ENCODE results near the gene WWC2.

WWC2 gene

DNA sequence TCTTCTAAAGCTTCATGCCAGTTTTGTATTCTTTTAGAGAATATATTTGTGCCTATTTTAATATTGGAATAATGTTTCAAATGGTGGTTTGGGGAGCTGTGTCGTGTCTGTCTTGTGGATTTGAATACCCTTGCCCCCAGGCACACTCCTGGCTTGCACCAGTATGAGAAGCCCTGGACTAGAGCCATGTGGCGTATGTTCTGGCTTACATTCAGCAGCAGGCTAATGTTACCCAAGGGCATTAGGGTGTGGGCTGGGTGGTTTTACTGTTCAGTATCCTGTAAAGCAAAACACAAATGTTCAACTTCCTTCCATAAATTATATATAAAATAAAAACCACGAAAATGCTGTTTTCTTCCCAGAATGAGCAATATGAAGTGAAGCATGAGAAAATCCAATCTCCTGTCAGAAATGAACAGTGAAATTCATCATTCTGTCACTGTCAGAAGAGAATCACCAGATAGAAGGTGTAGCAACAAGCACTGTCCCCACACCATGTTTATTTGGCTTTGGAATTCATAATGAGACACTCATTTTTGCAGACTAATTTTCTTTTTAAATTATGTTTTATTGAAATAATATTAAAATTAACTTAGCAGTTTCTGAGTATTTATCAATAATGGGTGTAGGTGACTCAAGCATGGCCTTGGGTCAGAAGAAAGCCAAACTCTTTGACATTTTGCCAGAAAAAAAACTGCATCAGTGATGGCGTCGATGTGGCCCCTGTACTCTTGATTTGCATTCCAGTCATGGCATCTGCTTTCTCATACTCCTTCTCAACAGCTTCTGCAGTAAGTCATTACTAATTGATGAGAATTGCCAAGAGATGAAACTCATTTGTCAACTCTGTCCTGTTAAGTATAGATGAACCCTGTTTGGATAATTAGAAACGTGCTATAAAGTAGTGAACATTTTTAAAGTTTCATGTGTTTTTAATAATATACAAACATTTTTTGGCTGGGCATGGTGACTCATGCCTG is 43.8 kb downstream of the WWC2 start:
- TF ChIP-seq, protein P1, sequence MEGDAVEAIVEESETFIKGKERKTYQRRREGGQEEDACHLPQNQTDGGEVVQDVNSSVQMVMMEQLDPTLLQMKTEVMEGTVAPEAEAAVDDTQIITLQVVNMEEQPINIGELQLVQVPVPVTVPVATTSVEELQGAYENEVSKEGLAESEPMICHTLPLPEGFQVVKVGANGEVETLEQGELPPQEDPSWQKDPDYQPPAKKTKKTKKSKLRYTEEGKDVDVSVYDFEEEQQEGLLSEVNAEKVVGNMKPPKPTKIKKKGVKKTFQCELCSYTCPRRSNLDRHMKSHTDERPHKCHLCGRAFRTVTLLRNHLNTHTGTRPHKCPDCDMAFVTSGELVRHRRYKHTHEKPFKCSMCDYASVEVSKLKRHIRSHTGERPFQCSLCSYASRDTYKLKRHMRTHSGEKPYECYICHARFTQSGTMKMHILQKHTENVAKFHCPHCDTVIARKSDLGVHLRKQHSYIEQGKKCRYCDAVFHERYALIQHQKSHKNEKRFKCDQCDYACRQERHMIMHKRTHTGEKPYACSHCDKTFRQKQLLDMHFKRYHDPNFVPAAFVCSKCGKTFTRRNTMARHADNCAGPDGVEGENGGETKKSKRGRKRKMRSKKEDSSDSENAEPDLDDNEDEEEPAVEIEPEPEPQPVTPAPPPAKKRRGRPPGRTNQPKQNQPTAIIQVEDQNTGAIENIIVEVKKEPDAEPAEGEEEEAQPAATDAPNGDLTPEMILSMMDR (conservative IDR thresholded peaks at IDR 0.05), result no peak
- TF ChIP-seq ZFX (IDR thresholded peaks at IDR 0.05), result no peak
- H3K27ac ChIP-seq, result no peak overlapping the region

DNA sequence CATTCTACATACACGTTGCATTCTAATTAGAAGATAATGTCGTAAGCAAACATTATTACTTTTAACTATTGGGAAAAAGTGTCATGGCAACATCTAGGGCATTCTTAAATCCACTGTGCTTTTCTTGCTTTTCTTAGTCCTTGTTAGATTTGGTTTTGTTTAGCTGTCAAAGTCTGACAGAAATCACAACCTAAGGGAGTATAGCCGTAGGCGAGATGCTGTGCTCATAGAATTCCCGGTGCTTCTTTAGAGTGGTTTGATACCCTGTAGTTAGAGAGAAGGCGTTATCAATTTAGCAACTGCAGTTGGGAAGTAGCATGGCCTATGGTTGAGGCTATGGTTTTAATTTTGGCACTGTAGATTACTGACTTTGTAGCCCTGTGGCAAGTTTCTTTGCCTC is 45.7 kb downstream of the WWC2 start:
- no peak for TF ChIP-seq ZFX (IDR thresholded peaks at IDR 0.05)
- TF ChIP-seq, protein P1 (conservative IDR thresholded peaks at IDR 0.05), result no peak
- no peak overlapping the region for H3K27ac ChIP-seq

DNA sequence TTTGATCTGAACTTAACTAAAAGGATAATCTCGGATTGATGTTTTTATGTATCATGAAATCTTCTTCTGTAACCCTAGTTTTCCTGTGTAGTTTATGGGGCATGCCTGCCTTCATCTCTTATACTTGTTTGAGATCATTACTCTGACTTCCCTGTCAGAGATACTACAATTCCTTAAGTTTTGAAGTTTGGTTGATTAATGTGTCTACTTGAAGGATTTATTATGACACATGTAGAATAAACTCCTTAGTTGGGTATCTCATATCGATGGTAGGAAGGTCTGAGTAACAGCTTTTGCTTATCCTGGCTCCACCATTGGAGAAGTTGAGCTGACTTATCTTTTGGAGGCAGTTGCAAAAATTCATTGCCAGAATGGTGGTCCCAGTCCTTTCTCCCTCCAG is 46.7 kb downstream of the WWC2 start:
- H3K27ac ChIP-seq, result no peak overlapping the region
- TF ChIP-seq ZFX (IDR thresholded peaks at IDR 0.05), result no peak
- TF ChIP-seq, protein P1 (conservative IDR thresholded peaks at IDR 0.05), result no peak

DNA sequence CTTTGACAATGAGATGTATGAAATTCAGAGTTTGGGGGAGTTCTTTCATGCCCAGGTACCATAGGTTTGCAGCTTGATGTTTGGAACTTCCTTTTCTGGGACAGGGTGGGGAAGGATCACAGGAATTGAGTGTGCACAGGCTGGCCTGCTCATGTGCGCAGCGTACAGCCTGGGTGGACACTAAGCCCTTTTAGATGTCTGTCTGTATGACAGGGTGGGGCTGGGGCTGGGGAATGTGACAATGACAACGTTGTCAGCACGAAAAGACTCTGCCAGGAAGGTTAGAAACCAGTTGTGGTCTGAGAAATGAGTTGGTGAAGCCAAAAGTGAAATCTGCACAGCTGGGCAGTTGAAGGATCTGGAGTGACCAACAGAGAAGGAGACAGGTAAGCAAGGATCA is 47.4 kb downstream of the WWC2 start:
- TF ChIP-seq, protein P1 (conservative IDR thresholded peaks at IDR 0.05), result no peak
- TF ChIP-seq ZFX (IDR thresholded peaks at IDR 0.05), result no peak
- no peak overlapping the region for H3K27ac ChIP-seq

DNA sequence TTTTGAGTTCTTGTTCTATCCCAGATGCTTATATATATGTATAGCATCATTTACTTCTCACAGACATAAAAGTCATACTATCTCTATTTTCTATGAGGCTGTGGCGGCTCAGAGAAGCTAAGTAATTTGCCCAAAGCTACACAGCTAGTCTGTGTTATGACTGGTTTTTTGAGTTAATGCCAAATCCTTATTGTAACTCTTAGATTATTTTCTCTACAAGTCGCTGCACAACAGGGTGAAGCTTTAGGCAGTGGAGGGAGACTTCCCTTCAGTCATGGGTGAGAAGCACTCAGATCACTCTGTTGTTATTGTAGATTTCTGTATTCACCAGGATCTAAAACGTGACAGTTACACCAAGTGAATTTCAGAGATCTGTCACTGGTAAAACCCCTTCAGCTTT is 48.1 kb downstream of the WWC2 start:
- no peak for TF ChIP-seq ZFX (IDR thresholded peaks at IDR 0.05)
- TF ChIP-seq, protein P1 (conservative IDR thresholded peaks at IDR 0.05), result no peak
- no peak overlapping the region for H3K27ac ChIP-seq

DNA sequence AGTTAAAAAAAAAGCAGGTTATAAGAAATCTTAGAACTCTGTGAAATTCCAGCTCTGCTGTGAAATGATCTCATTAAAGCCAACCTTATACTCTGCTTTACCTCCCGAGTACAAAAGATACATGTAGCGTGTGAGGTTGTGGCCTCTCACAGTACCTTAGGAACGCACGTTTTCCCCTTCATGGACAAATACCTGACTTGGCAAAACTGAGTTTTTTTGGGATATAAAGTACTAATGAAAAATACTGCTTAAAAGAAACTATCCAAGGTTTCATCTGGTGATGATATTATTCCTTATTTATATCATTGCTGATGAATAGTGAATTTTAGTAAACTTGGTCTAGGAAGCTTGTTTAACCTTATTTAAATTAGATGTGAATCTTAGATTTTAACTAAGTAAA is 48.9 kb downstream of the WWC2 start:
- H3K27ac ChIP-seq, result no peak overlapping the region
- TF ChIP-seq ZFX (IDR thresholded peaks at IDR 0.05), result no peak
- TF ChIP-seq, protein P1 (conservative IDR thresholded peaks at IDR 0.05), result no peak

All from C4-2B (cell line).